Body of pancreas (tissue), 4 donors: Measurements from ENCODE around the gene ITM2C. TPM values are rescaled to one million over a fixed set of nuclear protein-coding genes. Genes with fewer than 3 reads are reported as not detected.

Experiments used
- ATAC-seq: fragments of 150-250 bp; one replicate; pipeline ENCODE4 v1.9.1; 2016
- DNase-seq, 4 donors: peaks; one replicate each; pipeline ENCODE4 v3.0.0-alpha.2; 2019
- H3K27ac ChIP-seq, 4 donors: fragments of 200-600 bp; sonication (generic); 1 replicate in 3 of 4; 2 replicates in 1 of 4; pipeline versions ENCODE4 v1.5.1 to v1.6.1; 2016 to 2019; ENCODE audit warnings: mild to moderate bottlenecking in 1 of 4, mixed read lengths in 1 of 4, moderate library complexity in 1 of 4
- H3K27me3 ChIP-seq, 2 donors: fragments of 200-600 bp; sonication (generic); one replicate each; pipeline ENCODE4 v1.6.0; 2016; ENCODE audit warnings: mild to moderate bottlenecking in 1 of 2
- H3K36me3 ChIP-seq, 2 donors: fragments of 200-600 bp; sonication (generic); replicated peaks in 1 of 2; 2 replicates each; pipeline ENCODE4 v1.5.1; 2016; ENCODE audit warnings: low read depth in 2 of 2; ENCODE audit not compliant: insufficient read depth in 1 of 2
- H3K4me1 ChIP-seq: fragments of 200-600 bp; sonication (generic); one replicate; pipeline ENCODE4 v1.6.0; 2016
- H3K4me3 ChIP-seq, 2 donors: fragments of 200-600 bp; sonication (generic); 1 replicate in 1 of 2; 2 replicates in 1 of 2; pipeline ENCODE4 v1.5.1; 2016 to 2019
- H3K9me3 ChIP-seq, 3 donors: fragments of 200-600 bp; sonication (generic); 1 replicate in 2 of 3; 2 replicates in 1 of 3; pipeline ENCODE4 v1.5.1; 2016
- POLR2A ChIP-seq, 3 donors: fragments of 450-650 bp; IDR thresholded peaks; one replicate each; pipeline ENCODE4 v1.6.1; 2016; ENCODE audit warnings: antibody characterized with exemption in 3 of 3, mild to moderate bottlenecking in 2 of 3
- WGBS, 2 donors: methylation state at CpG; one replicate each; pipeline ENCODE4 v1.1.5; 2017; 5-methylcytosine and 5-hydroxymethylcytosine counted together
- intact Hi-C: fragments of 100-400 bp; cut with DNase I; formaldehyde crosslinking; loops from one replicate; pipeline ENCODE4 v1.15.1; 2023
- total RNA-seq, 2 donors: library from RNA; depleted of rRNA; stranded (reverse); fragments of >200 nt; gene quantifications; one replicate each; pipeline ENCODE4 v1.1.0, GENCODE V29; 2016
- TF ChIP-seq, protein P1 (sequence below), 7 experiments: fragments of 450-650 bp in 4 of 7; fragments of 200-600 bp in 3 of 7; sonication (generic) in 3 of 7; IDR thresholded peaks; one replicate each; pipeline ENCODE4 v1.5.1; 2016 to 2019; ENCODE audit warnings: antibody characterized with exemption in 7 of 7

The ITM2C gene
- total RNA-seq, 2 donors from 2014 or later: 32.9 to 43.8 TPM

DNA sequence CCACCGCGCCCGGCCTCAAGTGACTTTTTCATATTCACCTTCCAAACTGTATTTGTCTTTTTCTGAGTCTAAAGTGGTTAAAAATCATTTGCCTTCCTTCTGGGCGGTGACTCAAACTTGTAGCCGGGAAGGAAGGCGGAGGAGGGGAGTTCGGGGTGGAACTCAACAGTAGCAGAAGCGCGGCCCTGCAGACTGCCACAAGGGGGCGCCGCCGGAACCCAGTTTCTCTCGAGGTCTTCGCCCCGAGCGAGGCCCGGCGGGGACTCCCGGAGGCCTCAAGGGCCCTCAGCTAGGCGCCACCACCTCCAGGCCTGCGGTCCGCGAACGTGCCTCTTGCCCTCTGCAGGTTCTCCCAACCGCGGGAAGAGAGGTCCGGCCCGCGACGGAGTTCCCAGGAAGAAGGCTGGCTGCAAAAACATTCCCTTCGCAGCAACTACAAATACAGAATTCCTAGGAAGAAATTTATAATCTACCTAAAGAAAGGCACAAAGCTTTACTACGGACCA, 16.8 kb upstream of the ITM2C start:
- intact Hi-C loops: no loop called here
- H3K4me3 ChIP-seq: no peak overlapping the region
- no peaks in the 10 kb centered on the region for H3K9me3 ChIP-seq
- DNase-seq: peak; percentile 83 to 90 (median 86)
- H3K27me3 ChIP-seq: no peaks in the 10 kb centered on the region
- H3K36me3 ChIP-seq: no peaks in the 10 kb centered on the region
- TF ChIP-seq, protein P1, sequence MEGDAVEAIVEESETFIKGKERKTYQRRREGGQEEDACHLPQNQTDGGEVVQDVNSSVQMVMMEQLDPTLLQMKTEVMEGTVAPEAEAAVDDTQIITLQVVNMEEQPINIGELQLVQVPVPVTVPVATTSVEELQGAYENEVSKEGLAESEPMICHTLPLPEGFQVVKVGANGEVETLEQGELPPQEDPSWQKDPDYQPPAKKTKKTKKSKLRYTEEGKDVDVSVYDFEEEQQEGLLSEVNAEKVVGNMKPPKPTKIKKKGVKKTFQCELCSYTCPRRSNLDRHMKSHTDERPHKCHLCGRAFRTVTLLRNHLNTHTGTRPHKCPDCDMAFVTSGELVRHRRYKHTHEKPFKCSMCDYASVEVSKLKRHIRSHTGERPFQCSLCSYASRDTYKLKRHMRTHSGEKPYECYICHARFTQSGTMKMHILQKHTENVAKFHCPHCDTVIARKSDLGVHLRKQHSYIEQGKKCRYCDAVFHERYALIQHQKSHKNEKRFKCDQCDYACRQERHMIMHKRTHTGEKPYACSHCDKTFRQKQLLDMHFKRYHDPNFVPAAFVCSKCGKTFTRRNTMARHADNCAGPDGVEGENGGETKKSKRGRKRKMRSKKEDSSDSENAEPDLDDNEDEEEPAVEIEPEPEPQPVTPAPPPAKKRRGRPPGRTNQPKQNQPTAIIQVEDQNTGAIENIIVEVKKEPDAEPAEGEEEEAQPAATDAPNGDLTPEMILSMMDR (IDR thresholded peaks at IDR 0.05): peak; percentile 72 to 82 (median 76)
- TF ChIP-seq POLR2A (IDR thresholded peaks at IDR 0.05): no peak
- H3K27ac ChIP-seq: no peak overlapping the region
- H3K4me1 ChIP-seq: peaks cover 5% of the 10 kb centered on the region
- peak; percentile 89 for ATAC-seq
- WGBS, 2 donors: 9 to 20% methylated on average over 17 to 32 of the region's 32 CpGs

DNA sequence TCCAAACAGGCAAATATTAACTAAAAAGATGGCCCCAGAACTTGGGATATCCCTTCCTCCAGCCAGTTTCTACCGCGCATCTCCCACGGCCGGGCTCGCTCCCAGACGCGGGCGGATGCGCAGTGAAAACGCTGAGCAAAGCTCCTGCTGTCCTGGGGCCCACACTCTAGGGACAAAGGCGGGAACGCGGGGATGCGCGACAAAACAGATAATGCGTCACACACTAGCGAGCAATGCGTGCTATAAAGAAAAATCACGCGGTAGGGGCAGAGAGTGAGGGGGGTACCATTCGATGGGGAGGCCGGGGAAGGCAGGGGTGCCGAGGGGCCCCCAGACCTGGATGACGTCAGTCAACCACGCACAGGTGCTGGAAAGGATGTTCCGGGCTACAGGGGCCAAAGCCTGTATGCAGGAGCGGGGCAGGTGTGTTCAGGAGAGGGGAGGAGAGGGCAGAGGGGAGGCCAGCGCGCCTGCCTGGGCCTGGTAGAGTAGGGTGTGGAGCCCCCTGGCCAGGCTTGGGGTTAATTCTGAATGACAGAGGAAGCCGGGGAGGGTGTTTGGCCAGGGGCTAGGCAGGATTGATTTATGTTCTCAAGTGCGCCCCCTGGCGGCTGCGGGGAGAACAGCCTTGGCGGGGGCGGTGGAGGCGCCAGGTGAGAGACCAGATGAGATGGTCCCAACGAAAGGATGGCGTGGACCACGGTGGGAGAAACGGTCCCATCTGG, 14.9 kb upstream of the ITM2C start:
- Histone ChIP-seq H3K27me3 (no peaks in the 10 kb centered on the region), H3K9me3 (no peaks in the 10 kb centered on the region), H3K27ac (no peak overlapping the region), H3K4me3 (no peak overlapping the region), H3K4me1 (peaks cover 5% of the 10 kb centered on the region), H3K36me3 (no peaks in the 10 kb centered on the region)
- intact Hi-C loops: no loop called here
- peak; percentile 47 for ATAC-seq
- 58 to 59% methylated on average over 39 to 40 of the region's 40 CpGs for WGBS, 2 donors
- TF ChIP-seq, protein P1 (IDR thresholded peaks at IDR 0.05): peak; percentile 46 to 81 (median 63)
- no peak for TF ChIP-seq POLR2A (IDR thresholded peaks at IDR 0.05)
- peak; percentile 43 to 67 (median 56) for DNase-seq

DNA sequence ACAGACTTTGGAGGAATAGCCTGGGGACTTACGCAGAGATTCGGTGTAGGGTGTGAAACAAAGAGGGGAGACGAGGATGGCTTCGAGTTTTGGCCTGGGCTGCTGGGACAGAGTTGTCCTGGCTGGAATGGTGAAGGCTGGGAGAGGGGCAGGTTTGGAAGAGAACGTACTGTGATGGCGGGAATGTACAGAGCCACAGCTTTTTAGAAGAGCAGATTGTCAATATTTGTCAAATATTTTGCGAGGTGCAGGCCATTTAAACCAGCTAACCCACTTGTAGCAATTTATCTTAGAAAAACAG, 14.4 kb upstream of the ITM2C start:
- intact Hi-C loops: no loop called here

DNA sequence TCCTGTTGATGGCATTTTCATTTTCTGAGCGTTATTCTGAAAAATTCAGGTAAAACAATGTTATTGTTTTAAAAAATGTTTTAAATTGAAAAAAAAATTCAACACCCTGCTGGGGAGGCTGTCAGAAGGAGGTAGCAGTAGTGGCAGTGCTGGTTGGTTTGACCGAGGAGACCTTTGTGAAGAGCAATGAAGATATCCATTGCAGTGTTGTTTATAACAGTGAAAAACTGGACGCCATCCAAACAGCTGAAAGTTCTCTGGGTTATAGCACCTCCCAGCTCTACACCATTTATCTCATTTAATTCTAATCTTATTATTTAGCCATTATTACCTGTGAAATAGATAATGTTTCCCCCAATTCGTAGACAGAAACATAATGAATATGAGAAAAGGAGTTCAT, 12.6 kb upstream of the ITM2C start:
- no peaks in the 10 kb centered on the region for H3K36me3 ChIP-seq
- H3K4me1 ChIP-seq: peaks cover 5% of the 10 kb centered on the region
- H3K9me3 ChIP-seq: no peaks in the 10 kb centered on the region
- WGBS, 2 donors: 69 to 79% methylated on average over 4 of the region's 4 CpGs
- ATAC-seq (no peak), DNase-seq (no peak)
- no peak overlapping the region for H3K4me3 ChIP-seq
- H3K27ac ChIP-seq: no peak overlapping the region
- no peak for TF ChIP-seq POLR2A (IDR thresholded peaks at IDR 0.05)
- TF ChIP-seq, protein P1 (IDR thresholded peaks at IDR 0.05): no peak
- intact Hi-C loops: no loop called here
- H3K27me3 ChIP-seq: no peaks in the 10 kb centered on the region

More for the DNA sequence above, 14.4 kb upstream of the ITM2C start:
- peaks cover 5% of the 10 kb centered on the region for H3K4me1 ChIP-seq
- no peaks in the 10 kb centered on the region for H3K36me3 ChIP-seq
- ATAC-seq (no peak), DNase-seq (no peak)
- no peaks in the 10 kb centered on the region for H3K9me3 ChIP-seq
- WGBS, 2 donors: 36 to 41% methylated on average over 7 of the region's 7 CpGs
- no peaks in the 10 kb centered on the region for H3K27me3 ChIP-seq
- no peak overlapping the region for H3K27ac ChIP-seq
- H3K4me3 ChIP-seq: no peak overlapping the region
- TF ChIP-seq, protein P1 (IDR thresholded peaks at IDR 0.05): peak in 2 of 7 experiments; percentile 0 to 3
- no peak for TF ChIP-seq POLR2A (IDR thresholded peaks at IDR 0.05)
